Upper lobe of right lung (tissue), 1 donor: Measurements from ENCODE around the gene VSX1. TPM values are rescaled to one million over a fixed set of nuclear protein-coding genes. Genes with fewer than 3 reads are reported as not detected.
A peak's percentile ranks its signal among the peaks of the same experiment; 100 is the strongest.

Experiments
- ATAC-seq: fragments of 200-7000 bp; cut with Tn5 transposase; one replicate; pipeline ENCODE4 v1.9.1; 2020; ENCODE audit warnings: mild to moderate bottlenecking, moderate library complexity
- DNase-seq: peaks from one replicate; pipeline ENCODE4 v3.0.0-alpha.2; 2020
- H3K27ac ChIP-seq: fragments of 200-600 bp; one replicate; pipeline ENCODE4 v1.8.0; 2022
- H3K27me3 ChIP-seq: fragments of 200-600 bp; one replicate; pipeline ENCODE4 v1.8.0; 2022; ENCODE audit warnings: mild to moderate bottlenecking
- H3K36me3 ChIP-seq: fragments of 200-600 bp; one replicate; pipeline ENCODE4 v1.8.0; 2022
- H3K4me1 ChIP-seq: fragments of 200-600 bp; one replicate; pipeline ENCODE4 v1.8.0; 2022
- H3K4me3 ChIP-seq: fragments of 200-600 bp; one replicate; pipeline ENCODE4 v1.8.0; 2022; ENCODE audit warnings: mild to moderate bottlenecking
- H3K9me3 ChIP-seq: fragments of 200-600 bp; one replicate; pipeline ENCODE4 v1.8.0; 2022
- CTCF ChIP-seq: fragments of 200-600 bp; IDR thresholded peaks from one replicate; pipeline ENCODE4 v1.8.0; 2022; ENCODE audit warnings: antibody characterized with exemption
- intact Hi-C: fragments of 100-400 bp; cut with DNase I; formaldehyde crosslinking; loops from one replicate; pipeline ENCODE4 v1.11.0; 2022
- total RNA-seq: library from RNA; stranded (reverse); fragmentation: NEBNext Ultra II Directional; extraction: Animal tissue kit (Norgen Biotek cat#: 25700); gene quantifications from one replicate; pipeline ENCODE4 v1.2.1, GENCODE V29; 2021
- donor health status: DM: no; HTN: yes; CAD: no; lungs with severe emphysema.

VSX1 gene
- total RNA-seq, 1 donor from 2014 or later, result not detected

GRCh38 chr20:25097498-25097897 is 15.6 kb upstream of the VSX1 start:
- Histone ChIP-seq H3K36me3 (no peaks in the 10 kb centered on the region), H3K4me1 (no peaks in the 10 kb centered on the region), H3K9me3 (no peaks in the 10 kb centered on the region), H3K27ac (no peak overlapping the region), H3K4me3 (no peak overlapping the region), H3K27me3 (peaks cover under 1% of the 10 kb centered on the region)
- intact Hi-C loops, result no loop called here
- no peak for TF ChIP-seq CTCF
- no peak for ATAC-seq
- no peak for DNase-seq

GRCh38 chr20:25090492-25091429 is 8.8 kb upstream of the VSX1 start:
- peak; percentile 61 for ATAC-seq
- H3K4me1 ChIP-seq, result no peaks in the 10 kb centered on the region
- H3K27ac ChIP-seq, result no peak overlapping the region
- H3K36me3 ChIP-seq, result no peaks in the 10 kb centered on the region
- no peaks in the 10 kb centered on the region for H3K9me3 ChIP-seq
- intact Hi-C loops, result no loop called here
- H3K27me3 ChIP-seq, result peaks cover 27% of the 10 kb centered on the region
- H3K4me3 ChIP-seq, result no peak overlapping the region
- TF ChIP-seq CTCF, result no peak
- DNase-seq, result no peak

- Histone ChIP-seq H3K27me3 (peaks cover 38% of the 10 kb centered on the region), H3K4me3 (no peak overlapping the region), H3K4me1 (no peaks in the 10 kb centered on the region), H3K36me3 (no peaks in the 10 kb centered on the region), H3K9me3 (no peaks in the 10 kb centered on the region), H3K27ac (no peak overlapping the region)
- DNase-seq, result no peak
- no peak for ATAC-seq
- intact Hi-C loops, result no loop called here
- no peak for TF ChIP-seq CTCF
These were observed 7.7 kb upstream of the VSX1 start for GRCh38 chr20:25089662-25090061.

- H3K27me3 ChIP-seq, result peaks cover 43% of the 10 kb centered on the region
- peaks cover 5% of the 10 kb centered on the region for H3K4me1 ChIP-seq
- ATAC-seq (no peak), DNase-seq (no peak)
- H3K9me3 ChIP-seq, result no peaks in the 10 kb centered on the region
- H3K27ac ChIP-seq, result no peak overlapping the region
- intact Hi-C loops, result no loop called here
- no peak overlapping the region for H3K4me3 ChIP-seq
- no peak for TF ChIP-seq CTCF
- H3K36me3 ChIP-seq, result no peaks in the 10 kb centered on the region
These were observed 7.2 kb upstream of the VSX1 start for GRCh38 chr20:25089096-25089495.

- no peaks in the 10 kb centered on the region for H3K36me3 ChIP-seq
- peaks cover 7% of the 10 kb centered on the region for H3K4me1 ChIP-seq
- DNase-seq (no peak), ATAC-seq (no peak)
- no peak overlapping the region for H3K4me3 ChIP-seq
- intact Hi-C loops, result no loop called here
- peaks cover 52% of the 10 kb centered on the region for H3K27me3 ChIP-seq
- no peaks in the 10 kb centered on the region for H3K9me3 ChIP-seq
- TF ChIP-seq CTCF, result no peak
- no peak overlapping the region for H3K27ac ChIP-seq
These were observed 6.3 kb upstream of the VSX1 start for GRCh38 chr20:25088267-25088666.
